PC-9 (cell line): ENCODE results near the gene AQP12B. TPM values are rescaled to one million over a fixed set of nuclear protein-coding genes. Genes with fewer than 3 reads are reported as not detected.

Source experiments
- BruUV-seq: library from RNA; stranded (reverse); fragments of 400-500 nt; replicated peaks from 2 replicates; lab custom pipeline; 2021; lab: Mats Ljungman, UMichigan
- CTCF ChIA-PET: fragments of 300-600 bp; sonication (Branson Sonifier 250); formaldehyde crosslinking; loops from one replicate; lab custom pipeline; 2022; ENCODE audit warnings: antibody characterized with exemption; lab: Charles Lee
- POLR2A ChIA-PET: fragments of 300-600 bp; sonication (Branson Sonifier 250); formaldehyde crosslinking; loops from one replicate; lab custom pipeline; 2022; ENCODE audit warnings: antibody characterized with exemption; ENCODE audit not compliant: unreplicated experiment; lab: Charles Lee
- DNase-seq, 2 experiments: peaks; one replicate each; pipeline versions ENCODE4 v3.0.0 to v3.0.0-alpha.2; 2015 to 2022; ENCODE audit warnings: mixed read lengths in 1 of 2
- H2AFZ ChIP-seq: fragments of 200-600 bp; sonication (generic); 2 replicates; pipeline ENCODE4 v1.8.1; 2017; ENCODE audit warnings: antibody characterized with exemption
- H3F3A ChIP-seq: fragments of 200-600 bp; sonication (generic); 2 replicates; pipeline ENCODE4 v1.8.1; 2017; ENCODE audit warnings: antibody characterized with exemption, mild to moderate bottlenecking, low read depth; ENCODE audit not compliant: insufficient read depth
- H3K27ac ChIP-seq: fragments of 200-600 bp; sonication (generic); 2 replicates; pipeline ENCODE4 v1.6.1; 2016; ENCODE audit warnings: mixed run types
- H3K27me3 ChIP-seq: fragments of 200-600 bp; sonication (generic); 2 replicates; pipeline ENCODE4 v1.6.1; 2016; ENCODE audit warnings: low read depth, mixed run types; ENCODE audit not compliant: insufficient read depth
- H3K36me3 ChIP-seq: fragments of 200-600 bp; sonication (generic); 2 replicates; pipeline ENCODE4 v1.6.1; 2016; ENCODE audit warnings: low read depth, mixed run types
- H3K4me1 ChIP-seq: fragments of 200-600 bp; sonication (generic); replicated peaks from 2 replicates; pipeline ENCODE4 v1.6.1; 2016; ENCODE audit warnings: mixed run types; ENCODE audit not compliant: insufficient read depth
- H3K4me2 ChIP-seq: fragments of 200-600 bp; sonication (generic); 2 replicates; pipeline ENCODE4 v1.6.1; 2017; ENCODE audit warnings: mixed run types
- H3K4me3 ChIP-seq: fragments of 200-600 bp; sonication (generic); 2 replicates; pipeline ENCODE4 v1.6.1; 2016; ENCODE audit warnings: mixed run types
- H3K79me2 ChIP-seq: fragments of 200-600 bp; sonication (generic); 2 replicates; pipeline ENCODE4 v1.6.1; 2017; ENCODE audit warnings: low read depth, mixed run types
- H3K9me2 ChIP-seq: fragments of 200-600 bp; sonication (generic); 2 replicates; pipeline ENCODE4 v1.8.1; 2017; ENCODE audit warnings: mild to moderate bottlenecking; ENCODE audit not compliant: insufficient read depth
- H3K9me3 ChIP-seq: fragments of 200-600 bp; sonication (generic); 2 replicates; pipeline ENCODE4 v1.8.1; 2016; ENCODE audit warnings: low read depth; ENCODE audit not compliant: insufficient read depth
- H4K20me1 ChIP-seq: fragments of 200-600 bp; sonication (generic); 2 replicates; pipeline ENCODE4 v1.8.1; 2017; ENCODE audit not compliant: insufficient read depth
- EZH2 ChIP-seq: fragments of 200-600 bp; sonication (generic); IDR thresholded peaks from 2 replicates; pipeline ENCODE4 v1.8.0; 2017; ENCODE audit warnings: antibody characterized with exemption, low read depth
- intact Hi-C: fragments of 100-400 bp; cut with micrococcal nuclease; formaldehyde crosslinking; loops from one replicate; pipeline ENCODE4 v1.10.0; 2022; ENCODE audit not compliant: unreplicated experiment
- total RNA-seq: library from RNA; stranded (reverse); gene quantifications from 2 replicates; pipeline ENCODE4 v1.2.3, GENCODE V29; 2021
- TF ChIP-seq, protein P1 (sequence below): fragments of 200-600 bp; sonication (generic); conservative IDR thresholded peaks from 2 replicates; pipeline ENCODE4 v1.6.1; 2017; ENCODE audit warnings: mixed run types, antibody characterized with exemption, mild to moderate bottlenecking, moderate library complexity

The AQP12B gene
- total RNA-seq, 1 experiment from 2014 or later = not detected

DNA sequence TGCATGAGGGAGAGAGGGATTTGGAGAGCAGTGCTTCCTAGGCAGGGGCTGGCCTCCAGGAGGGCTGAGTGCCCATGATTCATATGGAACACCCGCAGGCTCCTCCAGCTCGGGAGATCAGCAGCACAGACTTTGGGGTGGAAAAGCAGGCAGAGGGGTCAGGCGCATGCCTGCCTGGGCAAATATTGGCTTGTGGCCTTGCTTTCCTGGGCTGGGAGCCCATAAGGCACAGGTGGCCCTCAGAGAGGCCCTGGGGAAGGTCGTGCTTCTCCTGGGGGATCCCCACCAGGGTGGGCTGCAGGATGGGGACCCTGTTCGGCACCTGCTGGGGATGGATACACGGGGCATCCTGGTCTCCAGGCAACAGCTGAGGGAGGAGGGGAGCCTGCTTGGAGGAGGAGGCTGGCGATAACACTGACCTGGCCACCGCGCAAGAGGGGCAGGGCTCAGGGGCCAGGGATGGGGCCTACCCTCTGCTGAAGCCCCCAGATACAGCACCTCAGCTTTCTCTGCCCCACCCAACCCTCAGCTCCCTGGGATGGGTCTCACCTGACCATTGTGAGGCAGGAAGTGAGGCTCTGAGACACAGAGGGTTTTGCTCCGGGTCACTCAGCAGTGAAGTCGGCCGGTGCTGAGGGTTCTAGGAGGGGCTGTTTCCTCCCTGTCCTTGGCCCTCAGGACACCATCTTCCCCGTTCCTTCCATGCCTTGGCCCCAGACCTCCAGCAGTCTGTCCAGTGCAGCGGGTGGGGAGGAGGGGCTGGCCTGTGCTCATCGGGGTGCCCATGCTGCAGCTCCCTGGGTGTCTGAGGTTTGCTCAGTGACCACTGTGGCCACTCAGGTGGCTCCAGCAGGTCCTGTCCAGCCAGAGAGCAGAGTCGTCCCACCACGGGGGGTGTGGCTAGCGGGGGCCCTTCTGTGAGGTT lies 21.0 kb upstream of the AQP12B start:
- ChIA-PET POLR2A (no interaction called here), CTCF (no interaction called here)
- no peaks in the 10 kb centered on the region for H3K9me3 ChIP-seq
- no peaks in the 10 kb centered on the region for H3K36me3 ChIP-seq
- H3K4me2 ChIP-seq = no peak overlapping the region
- H3K9me2 ChIP-seq = no peaks in the 10 kb centered on the region
- intact Hi-C loops = loop anchor here (10.0 kb wide), 1 partner anchor 189 kb away; no protein-coding TSS in a partner anchor
- no peak overlapping the region for H2AFZ ChIP-seq
- no peak overlapping the region for H3K4me3 ChIP-seq
- peaks cover 82% of the 10 kb centered on the region for H3K27me3 ChIP-seq
- H3K27ac ChIP-seq = no peak overlapping the region
- BruUV-seq = no TSS peak
- no peak for DNase-seq
- H3K4me1 ChIP-seq = no peaks in the 10 kb centered on the region
- no peak for TF ChIP-seq EZH2
- TF ChIP-seq, protein P1, sequence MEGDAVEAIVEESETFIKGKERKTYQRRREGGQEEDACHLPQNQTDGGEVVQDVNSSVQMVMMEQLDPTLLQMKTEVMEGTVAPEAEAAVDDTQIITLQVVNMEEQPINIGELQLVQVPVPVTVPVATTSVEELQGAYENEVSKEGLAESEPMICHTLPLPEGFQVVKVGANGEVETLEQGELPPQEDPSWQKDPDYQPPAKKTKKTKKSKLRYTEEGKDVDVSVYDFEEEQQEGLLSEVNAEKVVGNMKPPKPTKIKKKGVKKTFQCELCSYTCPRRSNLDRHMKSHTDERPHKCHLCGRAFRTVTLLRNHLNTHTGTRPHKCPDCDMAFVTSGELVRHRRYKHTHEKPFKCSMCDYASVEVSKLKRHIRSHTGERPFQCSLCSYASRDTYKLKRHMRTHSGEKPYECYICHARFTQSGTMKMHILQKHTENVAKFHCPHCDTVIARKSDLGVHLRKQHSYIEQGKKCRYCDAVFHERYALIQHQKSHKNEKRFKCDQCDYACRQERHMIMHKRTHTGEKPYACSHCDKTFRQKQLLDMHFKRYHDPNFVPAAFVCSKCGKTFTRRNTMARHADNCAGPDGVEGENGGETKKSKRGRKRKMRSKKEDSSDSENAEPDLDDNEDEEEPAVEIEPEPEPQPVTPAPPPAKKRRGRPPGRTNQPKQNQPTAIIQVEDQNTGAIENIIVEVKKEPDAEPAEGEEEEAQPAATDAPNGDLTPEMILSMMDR = no peak
- no peaks in the 10 kb centered on the region for H3K79me2 ChIP-seq
- no peaks in the 10 kb centered on the region for H4K20me1 ChIP-seq
- no peaks in the 10 kb centered on the region for H3F3A ChIP-seq

DNA sequence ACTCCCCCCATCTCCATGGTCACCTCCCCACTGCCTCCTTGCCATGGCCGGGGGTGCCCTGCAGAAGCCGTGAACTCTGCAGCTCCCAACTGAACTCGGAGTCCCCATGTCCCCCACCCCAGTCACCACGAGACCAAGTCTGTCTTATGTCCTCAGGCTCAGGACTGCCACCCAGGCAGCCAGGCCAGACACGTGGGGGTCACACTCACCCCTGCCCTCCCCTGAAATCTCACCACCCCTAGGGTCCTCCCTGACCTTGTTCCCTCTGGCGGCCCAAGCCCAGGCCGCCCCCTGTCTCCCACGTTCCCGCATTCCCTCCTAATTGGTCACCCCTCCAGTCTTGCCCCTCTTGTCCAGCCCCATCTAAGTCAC lies 19.9 kb upstream of the AQP12B start:
- Histone ChIP-seq H3K9me3 (no peaks in the 10 kb centered on the region), H4K20me1 (no peaks in the 10 kb centered on the region), H2AFZ (no peak overlapping the region), H3K79me2 (no peaks in the 10 kb centered on the region), H3K4me1 (no peaks in the 10 kb centered on the region), H3K4me3 (no peak overlapping the region), H3K36me3 (no peaks in the 10 kb centered on the region), H3F3A (no peaks in the 10 kb centered on the region), H3K27me3 (peaks cover 71% of the 10 kb centered on the region), H3K4me2 (no peak overlapping the region), H3K27ac (no peak overlapping the region), H3K9me2 (no peaks in the 10 kb centered on the region)
- ChIA-PET POLR2A (no interaction called here), CTCF (no interaction called here)
- intact Hi-C loops = loop anchor here (10.0 kb wide), 1 partner anchor 188 kb away; no protein-coding TSS in a partner anchor
- DNase-seq = no peak
- BruUV-seq = no TSS peak
- TF ChIP-seq, protein P1 = no peak

DNA sequence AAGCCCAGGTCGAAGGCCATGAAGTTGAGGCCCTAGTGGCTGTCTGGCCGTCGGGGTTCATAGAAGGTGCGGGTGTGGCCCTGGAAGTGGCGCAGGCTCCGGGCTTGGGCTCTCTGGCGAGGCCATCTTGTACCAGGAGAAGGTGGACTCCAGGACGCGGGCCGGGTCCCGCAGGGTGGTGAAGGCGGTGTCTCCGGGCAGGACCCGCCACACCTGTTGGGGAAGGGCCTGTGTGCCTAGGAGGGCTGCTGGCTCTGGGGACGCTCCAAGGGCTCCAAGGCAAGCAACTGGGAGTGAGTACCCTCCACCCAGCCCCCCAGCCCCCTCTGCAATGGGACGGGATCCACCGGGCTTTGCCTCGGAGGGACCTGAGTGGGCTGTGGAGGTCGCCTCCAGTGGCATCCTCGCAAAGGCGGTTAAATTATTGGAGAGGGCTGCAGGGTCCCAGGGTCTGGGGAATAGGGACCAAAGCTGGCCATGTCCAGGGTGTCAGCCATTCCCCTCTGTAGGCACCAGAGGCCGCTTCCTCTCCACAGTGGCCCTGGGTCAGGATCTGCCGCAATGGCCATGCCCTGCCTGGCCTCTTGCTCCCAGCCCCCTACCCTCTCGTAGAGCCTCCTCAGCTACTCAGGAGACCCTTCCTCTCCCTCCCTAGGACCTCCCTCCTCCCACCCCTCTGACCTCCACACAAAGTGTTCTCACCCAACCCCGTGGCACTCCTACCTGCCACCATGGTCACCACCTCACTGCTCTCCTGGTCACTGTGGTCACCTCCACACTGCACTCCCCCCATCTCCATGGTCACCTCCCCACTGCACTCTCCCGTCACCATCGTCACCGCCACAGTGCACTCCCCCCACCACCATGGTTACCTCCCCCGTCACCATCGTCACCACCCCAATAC lies 19.3 kb upstream of the AQP12B start:
- H3F3A ChIP-seq = no peaks in the 10 kb centered on the region
- TF ChIP-seq, protein P1 = no peak
- no peak for TF ChIP-seq EZH2
- BruUV-seq = no TSS peak
- H3K9me2 ChIP-seq = no peaks in the 10 kb centered on the region
- no peaks in the 10 kb centered on the region for H3K4me1 ChIP-seq
- ChIA-PET CTCF (no interaction called here), POLR2A (no interaction called here)
- no peaks in the 10 kb centered on the region for H3K79me2 ChIP-seq
- H3K27me3 ChIP-seq = peaks cover 65% of the 10 kb centered on the region
- no peaks in the 10 kb centered on the region for H3K9me3 ChIP-seq
- no peak overlapping the region for H3K4me2 ChIP-seq
- no peak overlapping the region for H2AFZ ChIP-seq
- no peaks in the 10 kb centered on the region for H3K36me3 ChIP-seq
- no peak for DNase-seq
- H4K20me1 ChIP-seq = no peaks in the 10 kb centered on the region
- no peak overlapping the region for H3K4me3 ChIP-seq
- H3K27ac ChIP-seq = no peak overlapping the region
- intact Hi-C loops = loop anchor here (10.0 kb wide), 1 partner anchor 187 kb away; no protein-coding TSS in a partner anchor
